ENCODE results near the gene CRIP1.

DNA sequence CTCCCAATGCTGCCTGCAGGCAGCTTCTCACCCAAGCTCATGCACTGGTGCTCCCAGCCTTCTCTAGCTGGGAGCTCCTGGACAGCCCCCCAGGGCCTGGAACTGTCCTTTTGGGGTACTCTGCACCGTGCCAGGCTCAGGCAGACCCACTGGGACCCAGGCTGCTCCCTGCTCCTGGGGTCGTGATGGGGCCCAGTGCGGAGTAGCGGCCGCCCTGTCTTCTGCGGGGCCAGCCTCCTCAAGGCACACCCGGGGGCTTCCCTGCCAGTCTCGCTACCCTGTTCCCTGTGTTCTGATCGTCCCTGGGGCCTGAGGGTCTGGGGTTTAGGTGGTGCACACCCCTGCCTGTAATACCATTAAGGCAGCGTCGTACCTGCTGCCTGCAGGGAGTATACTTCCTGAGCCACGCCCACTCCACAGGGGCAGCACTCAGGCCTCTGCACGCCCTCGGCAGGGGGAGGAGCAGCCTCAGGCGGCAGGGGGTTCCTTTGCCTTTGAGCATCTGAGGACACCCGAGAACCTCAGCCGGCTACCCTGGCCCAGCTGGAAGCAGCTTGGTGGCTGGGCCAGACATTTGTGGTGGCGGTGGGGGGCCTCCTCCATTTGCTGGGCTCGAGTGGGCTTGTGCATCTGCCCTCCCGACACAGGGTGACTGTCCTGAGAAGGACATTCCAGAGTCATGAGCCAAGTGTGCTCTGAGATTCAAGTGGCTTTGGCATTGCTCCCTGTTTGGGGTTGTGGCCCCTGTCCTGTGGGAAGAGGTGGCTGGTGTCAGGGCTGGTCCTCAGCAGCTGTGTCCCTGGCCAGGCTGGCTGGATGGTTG is 21.3 kb upstream of the CRIP1 start:
- TF ChIP-seq, protein P1, sequence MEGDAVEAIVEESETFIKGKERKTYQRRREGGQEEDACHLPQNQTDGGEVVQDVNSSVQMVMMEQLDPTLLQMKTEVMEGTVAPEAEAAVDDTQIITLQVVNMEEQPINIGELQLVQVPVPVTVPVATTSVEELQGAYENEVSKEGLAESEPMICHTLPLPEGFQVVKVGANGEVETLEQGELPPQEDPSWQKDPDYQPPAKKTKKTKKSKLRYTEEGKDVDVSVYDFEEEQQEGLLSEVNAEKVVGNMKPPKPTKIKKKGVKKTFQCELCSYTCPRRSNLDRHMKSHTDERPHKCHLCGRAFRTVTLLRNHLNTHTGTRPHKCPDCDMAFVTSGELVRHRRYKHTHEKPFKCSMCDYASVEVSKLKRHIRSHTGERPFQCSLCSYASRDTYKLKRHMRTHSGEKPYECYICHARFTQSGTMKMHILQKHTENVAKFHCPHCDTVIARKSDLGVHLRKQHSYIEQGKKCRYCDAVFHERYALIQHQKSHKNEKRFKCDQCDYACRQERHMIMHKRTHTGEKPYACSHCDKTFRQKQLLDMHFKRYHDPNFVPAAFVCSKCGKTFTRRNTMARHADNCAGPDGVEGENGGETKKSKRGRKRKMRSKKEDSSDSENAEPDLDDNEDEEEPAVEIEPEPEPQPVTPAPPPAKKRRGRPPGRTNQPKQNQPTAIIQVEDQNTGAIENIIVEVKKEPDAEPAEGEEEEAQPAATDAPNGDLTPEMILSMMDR (IDR thresholded peaks at IDR 0.05), result no peak
- TF ChIP-seq ZFX (IDR thresholded peaks at IDR 0.05; ENCODE audit: borderline replicate concordance), result no peak

All from 22Rv1 (cell line).